ENCODE data around the gene RUSC2. TPM values are rescaled to one million over a fixed set of nuclear protein-coding genes. Genes with fewer than 3 reads are reported as not detected.

The RUSC2 gene
- total RNA-seq, 1 experiment from 2014 or later, result 49.9 TPM

GRCh38 chr9:35517552-35518224, 27.8 kb downstream of the RUSC2 start:
- peaks cover 98% of the 10 kb centered on the region for H3K4me1 ChIP-seq (ENCODE audit: control insufficient read depth, insufficient read depth, low read length)
- H3K4me3 ChIP-seq (ENCODE audit: low read depth in 2 of 2, low read length in 2 of 2), result peak overlapping the region in 1 of 2 experiments; percentile 15; a peak in 2 of 4 replicates
- no peaks in the 10 kb centered on the region for H3K27me3 ChIP-seq (ENCODE audit: control insufficient read depth, insufficient read depth, low read length)
- ChIA-PET POLR2A (interaction anchor here (0.7 to 1.6 kb wide), 3 partner anchors 9 to 27 kb away, joined by 3 to 6 read pairs (median 3); no protein-coding TSS in a partner anchor), CTCF (interaction anchor here (0.7 to 2.4 kb wide), 3 partner anchors 36 to 259 kb away, joined by 3 to 9 read pairs (median 3); no protein-coding TSS in a partner anchor)
- intact Hi-C loops (cut with micrococcal nuclease; ENCODE audit: unreplicated experiment) (loop anchor here (5.0 to 10.0 kb wide), 2 partner anchors 35 to 87 kb away; partner anchors contain the start of gene TESK1), in situ Hi-C loops (cut with HindIII; ENCODE audit: low pct_unique_long_range_greater_than_20kb, low sequenced_read_pairs) (no loop called here)
- TF ChIP-seq POLR2AphosphoS5 (IDR thresholded peaks at IDR 0.05; ENCODE audit: low read depth, low read length) (no peak), SIN3A (IDR thresholded peaks at IDR 0.05; ENCODE audit: borderline replicate concordance, insufficient read depth, low read depth, low read length) (no peak), CTCF (IDR thresholded peaks at IDR 0.05) (no peak), REST (IDR thresholded peaks at IDR 0.05; ENCODE audit: insufficient read depth in 1 of 2, low read depth in 2 of 2, low read length in 1 of 2) (no peak), TCF7L2 (IDR thresholded peaks at IDR 0.05; ENCODE audit: low read depth, low read length) (no peak)
- TSS peak; percentile 99 for BruUV-seq (replicated peaks)
- H3K27ac ChIP-seq (ENCODE audit: low read length), result peak overlapping the region; percentile 100
- ATAC-seq, result peak; percentile 60
- H3K9me3 ChIP-seq (ENCODE audit: control insufficient read depth, insufficient read depth, low read depth, low read length), result no peaks in the 10 kb centered on the region
- DNase-seq (ENCODE audit: low read depth, low spot score), result no peak
- H3K36me3 ChIP-seq (ENCODE audit: control insufficient read depth, insufficient read depth, low read length), result no peaks in the 10 kb centered on the region

- POLR2A ChIA-PET, result interaction anchor here (0.7 to 1.6 kb wide), 3 partner anchors 8 to 23 kb away, joined by 3 to 6 read pairs (median 3); no protein-coding TSS in a partner anchor
- peak; percentile 97; the same call in 1 of the 2 replicates for TF ChIP-seq SIN3A (IDR thresholded peaks at IDR 0.05; ENCODE audit: borderline replicate concordance, insufficient read depth, low read depth, low read length)
- peak; percentile 88 for TF ChIP-seq TCF7L2 (IDR thresholded peaks at IDR 0.05; ENCODE audit: low read depth, low read length)
- peak; percentile 93 for TF ChIP-seq POLR2AphosphoS5 (IDR thresholded peaks at IDR 0.05; ENCODE audit: low read depth, low read length)
- TF ChIP-seq REST (IDR thresholded peaks at IDR 0.05; ENCODE audit: insufficient read depth in 1 of 2, low read depth in 2 of 2, low read length in 1 of 2), result no peak
- ATAC-seq, result peak; percentile 96
- in situ Hi-C loops (cut with HindIII; ENCODE audit: low pct_unique_long_range_greater_than_20kb, low sequenced_read_pairs), result no loop called here
- no peaks in the 10 kb centered on the region for H3K9me3 ChIP-seq (ENCODE audit: control insufficient read depth, insufficient read depth, low read depth, low read length)
- intact Hi-C loops (cut with micrococcal nuclease; ENCODE audit: unreplicated experiment), result loop anchor here (5.0 to 10.0 kb wide), 2 partner anchors 34 to 86 kb away; partner anchors contain the start of gene TESK1
- H3K4me3 ChIP-seq (ENCODE audit: low read depth in 2 of 2, low read length in 2 of 2), result peak overlapping the region in 1 of 2 experiments; percentile 15; a peak in 1 of 4 replicates
- H3K27me3 ChIP-seq (ENCODE audit: control insufficient read depth, insufficient read depth, low read length), result no peaks in the 10 kb centered on the region
- BruUV-seq (replicated peaks), result no TSS peak
- DNase-seq (ENCODE audit: low read depth, low spot score), result peak; percentile 98
- CTCF ChIA-PET, result interaction anchor here (0.6 to 2.4 kb wide), 4 partner anchors 36 to 893 kb away, joined by 3 to 9 read pairs (median 4); no protein-coding TSS in a partner anchor
- H3K27ac ChIP-seq (ENCODE audit: low read length), result peak overlapping the region; percentile 100
- peaks cover 98% of the 10 kb centered on the region for H3K4me1 ChIP-seq (ENCODE audit: control insufficient read depth, insufficient read depth, low read length)
- no peaks in the 10 kb centered on the region for H3K36me3 ChIP-seq (ENCODE audit: control insufficient read depth, insufficient read depth, low read length)
Observed at GRCh38 chr9:35518225-35518821, 28.4 kb downstream of the RUSC2 start.

Measured in Panc1 (cell line).